NCI-H1930 (cell line): ENCODE data around the gene RHOT1.
"Not testable (repeated sequence)": the region's sequence is repeated elsewhere in the genome, so short reads cannot be mapped to it uniquely, and the experiment has no call there.

ENCODE experiments used
- DNase-seq, 2 experiments: peaks; one replicate each; lab custom pipeline; 2025; lab: John Stamatoyannopoulos, UW

RHOT1 gene

DNA sequence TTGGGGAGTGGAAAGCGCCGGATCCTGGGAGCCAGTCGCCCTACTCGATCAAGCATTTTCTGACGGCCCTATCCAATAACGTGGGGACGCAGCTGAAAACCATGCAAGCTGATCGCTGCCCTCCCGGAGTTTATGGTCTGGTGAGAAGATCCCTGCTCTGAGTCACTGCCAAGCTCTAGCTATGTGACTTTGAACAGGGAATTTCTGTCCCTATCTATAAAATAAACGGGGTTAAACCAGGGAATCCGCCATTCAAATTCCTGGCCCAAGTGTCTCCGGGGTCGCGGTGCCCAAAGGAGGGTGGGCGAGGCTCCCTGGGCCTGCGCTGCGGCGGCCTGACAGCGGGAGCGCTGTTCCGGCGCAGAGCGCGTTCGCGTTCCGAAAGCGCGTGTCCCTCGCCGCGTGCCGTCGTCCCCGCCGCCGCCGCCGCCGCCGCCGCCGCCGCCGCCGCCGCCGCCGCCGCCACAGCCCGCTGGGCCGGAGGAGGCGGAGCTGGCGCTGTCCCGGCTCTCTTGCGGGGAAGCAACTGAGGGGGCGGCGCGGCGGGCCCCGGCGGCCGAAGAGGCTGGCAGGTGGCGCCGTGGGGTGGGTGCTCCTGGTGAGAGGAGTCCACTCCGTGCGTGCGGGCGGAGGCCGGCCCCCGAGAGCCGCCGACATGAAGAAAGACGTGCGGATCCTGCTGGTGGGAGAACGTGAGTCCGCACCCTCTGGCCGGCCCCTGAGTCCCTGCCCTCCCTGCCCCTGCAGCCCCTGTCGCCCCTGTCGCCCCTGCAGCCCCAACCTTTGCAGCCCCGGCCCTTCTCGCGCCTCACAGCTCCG, at the start of gene RHOT1:
Gene RHOT1 (plus strand): TSS at position 465 of the 819 bp plus-strand sequence. CDS start 191 bp downstream, at position 656.
- DNase-seq, result peak; percentile 59 to 74

DNA sequence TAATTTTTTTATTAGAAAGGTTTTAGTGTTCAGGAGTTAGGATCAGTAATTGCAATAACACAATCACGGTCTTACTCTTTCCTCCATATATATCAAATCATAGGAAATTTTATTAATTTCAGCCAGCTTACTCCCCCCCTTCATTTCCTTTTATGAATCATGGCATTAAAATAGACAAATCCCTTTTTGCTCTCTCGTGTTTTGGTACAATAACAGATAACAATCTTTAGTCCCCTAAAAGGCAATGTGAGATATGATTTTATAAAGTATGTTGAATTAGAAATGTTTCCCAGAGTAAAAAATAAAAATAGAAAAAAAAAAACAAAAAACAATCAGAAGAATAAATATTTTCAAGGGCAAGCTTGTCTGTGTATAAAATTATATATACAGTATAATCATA, 42.6 kb upstream of the RHOT1 start:
- no peak for DNase-seq

DNA sequence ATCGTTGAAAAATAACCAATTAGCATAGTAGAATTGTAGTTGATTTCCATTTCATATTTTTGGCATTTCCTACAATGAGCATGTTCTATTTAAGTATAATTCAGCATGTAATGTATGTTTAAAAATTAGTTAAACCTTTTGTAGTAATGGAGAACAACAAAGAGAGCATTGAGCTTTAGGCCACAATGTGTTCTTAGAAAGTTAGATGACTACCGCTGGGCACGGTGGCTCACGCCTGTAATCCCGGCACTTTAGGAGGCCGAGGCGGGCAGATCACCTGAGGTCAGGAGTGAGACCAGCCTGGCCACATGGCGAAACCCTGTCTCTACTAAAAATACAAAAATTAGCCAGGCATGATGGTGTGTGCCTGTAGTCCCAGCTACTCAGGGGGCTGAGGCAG, 42.0 kb upstream of the RHOT1 start:
- not testable (repeated sequence) for DNase-seq

DNA sequence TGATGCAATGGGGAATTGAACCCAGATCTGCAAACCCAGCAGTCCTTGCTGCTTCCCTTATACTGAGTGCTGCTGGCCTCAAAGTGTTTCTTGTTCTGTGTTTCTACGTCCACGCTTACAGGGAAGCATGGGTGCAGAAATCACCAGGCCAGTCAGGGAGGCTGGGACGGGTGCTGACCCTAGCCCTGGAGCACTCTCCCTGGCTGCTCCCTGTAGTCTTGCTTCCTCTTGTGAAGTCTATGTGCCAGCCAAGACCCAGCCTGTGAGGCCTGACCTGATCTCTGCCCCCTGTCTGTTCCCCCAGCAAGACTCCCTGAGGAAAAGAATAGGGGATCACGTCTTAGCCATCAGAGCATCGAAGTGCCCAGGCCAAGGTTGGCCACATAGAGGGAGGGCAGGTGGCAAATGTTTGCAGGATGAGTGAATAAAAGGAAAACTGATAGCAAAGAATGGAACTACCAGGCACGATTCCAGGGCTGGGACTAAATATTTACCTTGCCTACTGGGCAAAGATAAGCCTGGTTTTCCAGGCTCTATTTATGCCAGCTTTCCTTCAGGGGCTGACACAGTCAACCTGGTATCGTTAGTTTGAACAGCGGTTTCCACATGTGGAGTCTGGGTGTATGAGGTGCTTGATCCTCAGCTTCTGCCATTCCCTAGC, 41.2 kb upstream of the RHOT1 start:
- no peak for DNase-seq

GRCh38 chr17:32102172-32102571, 40.1 kb upstream of the RHOT1 start:
- DNase-seq, result no peak

DNA sequence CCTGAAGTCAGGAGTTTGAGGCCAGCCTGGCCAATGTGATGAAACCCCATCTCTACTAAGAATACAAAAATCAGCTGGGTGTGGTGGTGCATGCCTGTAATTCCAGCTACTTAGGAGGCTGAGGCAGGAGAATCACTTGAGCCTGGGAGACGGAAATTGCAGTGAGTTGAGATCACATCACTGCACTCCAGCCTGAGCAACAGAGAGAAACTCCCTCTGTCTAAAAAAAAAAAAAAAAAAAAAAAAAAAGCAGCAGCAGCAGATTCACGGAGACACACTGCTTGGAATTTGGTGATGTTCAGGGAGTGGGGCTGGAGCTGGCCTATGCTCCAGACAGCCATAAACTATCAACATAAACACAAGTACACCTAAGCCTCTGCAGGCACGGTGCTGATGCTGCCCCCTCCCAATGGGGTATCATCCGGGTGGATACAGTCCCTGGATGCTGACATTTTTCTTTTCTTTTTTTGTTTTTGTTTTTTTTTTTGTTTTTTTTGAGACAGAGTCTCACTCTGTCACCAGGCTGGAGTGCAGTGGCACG, 39.6 kb upstream of the RHOT1 start:
- no peak for DNase-seq

- DNase-seq, result no peak
Observed at GRCh38 chr17:32103476-32104113, 38.7 kb upstream of the RHOT1 start.

GRCh38 chr17:32104158-32104557, 38.1 kb upstream of the RHOT1 start:
- DNase-seq, result no peak

DNA sequence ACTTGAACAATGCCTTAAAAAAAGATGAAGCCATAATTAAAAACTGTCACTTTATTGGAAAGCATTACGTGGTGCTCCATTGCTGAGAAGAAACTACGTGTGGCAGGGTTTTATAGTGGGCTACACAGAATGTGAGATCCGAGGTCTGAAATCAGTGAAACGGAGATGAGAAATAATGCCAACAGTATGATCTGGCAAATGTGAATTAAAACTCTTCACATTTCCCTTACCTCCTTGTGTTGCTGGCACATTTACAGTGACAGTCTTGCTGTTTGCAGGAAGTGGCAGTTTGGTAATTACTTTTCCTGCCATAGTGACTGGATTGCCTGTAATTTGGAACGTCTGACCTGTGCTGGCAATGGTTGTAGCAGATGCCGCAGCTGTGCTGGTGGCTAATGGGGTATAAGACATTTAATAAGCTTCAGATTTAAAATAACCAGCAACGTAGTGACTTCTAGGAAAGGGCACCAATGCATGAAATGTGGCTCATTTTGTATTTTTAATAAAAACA, 35.8 kb upstream of the RHOT1 start:
- not testable (repeated sequence) for DNase-seq

GRCh38 chr17:32107194-32107593, 35.1 kb upstream of the RHOT1 start:
- not testable (repeated sequence) for DNase-seq

DNA sequence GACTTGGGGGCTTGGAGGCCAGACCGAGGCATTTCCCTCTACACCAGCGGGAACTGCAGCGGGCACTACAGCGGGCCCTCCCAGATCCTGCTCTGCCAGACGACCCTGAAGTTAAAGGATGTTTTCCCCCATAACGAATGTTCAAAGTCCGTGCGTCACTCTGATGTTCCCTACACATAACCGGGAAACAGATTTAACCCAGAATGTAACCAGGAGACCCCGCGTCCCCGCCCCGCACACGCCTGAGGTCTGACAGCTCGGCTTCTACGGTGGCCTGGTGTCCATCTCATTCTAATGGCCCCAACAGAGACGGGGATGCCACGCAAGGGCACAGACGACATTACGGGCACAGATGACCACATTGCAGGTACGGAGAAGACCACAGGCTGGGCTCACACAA, 31.7 kb upstream of the RHOT1 start:
- no peak for DNase-seq

GRCh38 chr17:32111141-32111771, 31.0 kb upstream of the RHOT1 start:
- peak; percentile 75 to 88 for DNase-seq

GRCh38 chr17:32112416-32112815, 29.9 kb upstream of the RHOT1 start:
- no peak for DNase-seq

- DNase-seq, result no peak
Observed at GRCh38 chr17:32114536-32114935, 27.8 kb upstream of the RHOT1 start.

DNA sequence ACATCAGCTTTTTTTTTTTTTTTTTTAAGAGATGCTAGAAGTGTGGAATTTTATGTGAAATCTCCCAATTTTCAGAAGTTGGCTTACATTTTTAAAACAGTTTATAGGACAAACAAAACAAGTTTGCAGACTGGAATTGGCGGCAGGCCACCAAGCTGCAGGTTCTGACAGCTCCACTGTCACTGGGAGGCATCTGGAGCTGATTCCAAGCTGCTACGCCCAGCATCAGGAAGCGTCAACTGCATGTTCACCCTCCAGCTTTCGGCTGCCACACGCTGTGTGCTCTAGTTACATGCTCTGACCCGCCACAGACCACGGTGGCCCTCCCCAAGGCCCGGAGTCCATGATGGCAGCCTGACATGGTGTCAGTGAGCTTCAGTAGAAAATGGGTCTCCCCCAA, 26.8 kb upstream of the RHOT1 start:
- DNase-seq, result not testable (repeated sequence)

GRCh38 chr17:32116937-32117336, 25.4 kb upstream of the RHOT1 start:
- DNase-seq, result no peak

DNA sequence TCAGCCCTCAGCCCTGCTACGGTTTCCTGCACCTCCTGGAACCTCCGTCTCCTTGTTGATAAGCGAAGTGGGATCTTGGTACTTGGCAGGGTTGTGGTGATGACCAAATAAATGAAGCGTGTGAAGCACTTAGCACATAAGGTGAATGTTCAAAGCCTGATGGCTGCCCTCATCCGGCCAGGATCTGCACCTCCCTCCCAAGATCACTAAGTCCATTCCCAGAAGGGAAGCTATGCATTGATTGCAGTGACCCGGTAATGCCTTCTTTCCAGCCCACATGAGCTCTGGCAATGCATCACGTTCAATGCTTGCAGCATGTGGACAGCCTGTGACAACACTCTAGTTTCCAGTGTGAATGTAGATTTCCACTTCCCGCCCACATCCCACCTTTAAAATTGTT, 24.9 kb upstream of the RHOT1 start:
- no peak for DNase-seq

- DNase-seq, result not testable (repeated sequence)
Observed at GRCh38 chr17:32118088-32118487, 24.2 kb upstream of the RHOT1 start.

GRCh38 chr17:32118835-32119234, 23.5 kb upstream of the RHOT1 start:
- DNase-seq, result no peak

DNA sequence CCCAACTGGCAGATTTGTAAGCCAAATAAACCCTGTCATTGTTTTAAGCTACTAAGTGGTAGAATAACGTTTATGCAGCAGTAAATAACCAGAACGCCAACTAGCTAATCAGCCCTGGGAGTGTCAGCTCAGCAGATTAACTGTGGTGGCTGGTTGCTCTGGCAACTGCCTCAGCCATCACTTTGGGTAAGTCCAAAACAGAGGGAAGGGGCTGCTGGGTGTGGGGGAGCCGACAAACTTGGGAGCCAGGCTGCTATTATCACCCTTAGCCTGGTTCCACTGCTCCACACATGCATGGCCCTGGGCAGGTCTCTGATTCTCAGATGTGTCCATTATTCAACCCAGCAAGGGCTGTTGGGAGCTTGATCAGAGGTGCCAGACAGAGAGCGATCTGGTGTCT, 22.2 kb upstream of the RHOT1 start:
- no peak for DNase-seq

DNA sequence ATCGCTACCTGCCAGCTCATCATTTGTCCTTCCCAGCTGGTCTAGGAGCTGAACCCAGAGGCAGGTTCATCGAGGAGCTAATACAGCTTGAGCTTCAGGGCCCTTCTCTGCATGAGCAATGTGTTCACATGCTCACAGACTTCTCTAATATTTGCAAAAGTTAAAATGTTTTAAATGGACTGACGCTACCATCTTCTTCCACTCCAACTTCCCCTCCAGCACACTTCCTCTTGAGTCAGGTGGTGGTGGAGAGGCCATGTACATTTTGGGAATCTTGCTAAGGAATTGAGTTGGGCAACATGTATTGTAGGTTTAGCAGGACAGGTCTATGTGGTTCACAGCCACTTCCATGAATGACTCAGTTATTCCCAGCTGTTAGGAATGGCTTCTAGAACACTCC, 21.6 kb upstream of the RHOT1 start:
- no peak for DNase-seq

GRCh38 chr17:32123782-32124181, 18.5 kb upstream of the RHOT1 start:
- no peak for DNase-seq
